Mesangial cell (primary cell): ENCODE measurements around the gene KANSL1L. TPM values are rescaled to one million over a fixed set of nuclear protein-coding genes. Genes with fewer than 3 reads are reported as not detected.

Experiments
- total RNA-seq: library from RNA; depleted of rRNA; stranded (reverse); fragments of >200 nt; gene quantifications from 2 replicates; pipeline ENCODE4 v1.2.3, GENCODE V29; 2015

Gene KANSL1L
- 4.7 and 13.4 TPM in 2 replicates for total RNA-seq

GRCh38 chr2:210171309-210172218, at the start of gene KANSL1L:
KANSL1L (minus strand) TSS chr2:210171409; CDS start chr2:210154582, 16,827 bp downstream.

DNA sequence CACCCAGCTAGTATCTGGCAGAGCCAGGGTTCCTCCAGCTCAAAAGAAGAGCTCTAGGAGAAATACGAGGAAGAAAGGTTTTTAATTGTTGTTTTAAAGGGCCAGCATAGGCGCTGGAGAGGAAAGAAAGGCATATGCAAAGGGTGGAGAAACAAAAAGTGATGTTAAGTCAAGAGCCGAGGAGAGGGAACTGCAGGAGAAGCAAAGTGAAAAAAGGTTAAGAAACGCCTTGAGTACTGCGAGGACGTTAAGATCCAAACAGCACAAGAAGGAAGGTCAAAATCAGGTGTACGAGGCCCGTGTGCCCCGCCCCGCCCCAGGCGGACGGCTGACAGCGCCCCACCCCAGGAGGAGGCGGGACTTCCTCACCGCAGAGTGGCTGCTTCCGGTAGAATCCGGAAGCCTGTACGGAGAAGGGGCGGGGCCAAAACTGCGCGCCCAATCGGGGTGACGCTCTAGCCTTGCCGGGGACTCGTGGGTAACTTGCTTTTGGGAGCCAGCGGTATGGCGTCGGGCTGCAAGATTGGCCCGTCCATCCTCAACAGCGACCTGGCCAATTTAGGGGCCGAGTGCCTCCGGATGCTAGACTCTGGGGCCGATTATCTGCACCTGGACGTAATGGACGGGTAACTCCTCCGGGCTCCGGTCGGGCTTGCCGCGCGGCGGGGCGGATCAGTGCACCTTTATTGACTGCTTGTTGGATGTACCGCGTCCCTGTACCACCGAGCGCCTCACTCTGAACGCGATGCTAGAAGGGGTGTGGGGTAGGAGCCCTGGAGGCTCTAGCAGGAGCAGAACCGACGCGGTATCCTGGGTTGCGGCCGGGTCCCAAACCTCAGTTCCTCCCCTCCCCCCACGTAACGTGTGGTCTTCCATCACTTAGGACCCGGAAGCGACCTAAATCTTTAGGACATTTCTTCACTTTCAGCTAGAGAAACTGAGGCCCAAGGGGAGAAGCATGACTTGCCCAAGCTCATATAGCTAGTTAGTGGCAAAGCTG, 168.8 kb downstream of the KANSL1L start, which contains the start of gene RPE:
Gene RPE, plus strand, starts transcription at position 481 of the 1,000 bp plus-strand sequence. Its CDS starts 24 bp downstream, at position 505.

Other genes with a start within 250 kb of the KANSL1L start
- 56.8 and 69.4 TPM in 2 replicates for gene RPE, start 168.8 kb downstream of the KANSL1L start, total RNA-seq
- gene ACADL, start 54.0 kb upstream of the KANSL1L start, total RNA-seq: 0.51 TPM in 1 of 2 replicates, not detected in the other
- gene MYL1, start 143.8 kb upstream of the KANSL1L start, total RNA-seq: 0.13 TPM in 1 of 2 replicates, not detected in the other